A549 (cell line): ENCODE measurements around the gene CMTM2. TPM values are rescaled to one million over a fixed set of nuclear protein-coding genes. Genes with fewer than 3 reads are reported as not detected.

ENCODE experiments used
- ATAC-seq, 2 experiments: fragments of 200-7000 bp in 1 of 2; fragments of >200 bp in 1 of 2; cut with Nextera tagmentation in 1 of 2; cut with Tn5 transposase in 1 of 2; 3 replicates each; pipeline versions ENCODE4 v1.8.0 to v1.9.1; 2018 to 2020; ENCODE audit warnings: mild to moderate bottlenecking in 1 of 2, moderate library complexity in 1 of 2
- CTCF ChIA-PET: fragments of 300-600 bp; sonication (Branson Sonifier 250); formaldehyde crosslinking; extraction: SDS; loops from one replicate; lab custom pipeline; 2021; ENCODE audit warnings: antibody characterized with exemption, inconsistent platforms; lab: Yijun Ruan, JAX
- POLR2A ChIA-PET: fragments of 350-600 bp; formaldehyde crosslinking; extraction: SDS; loops from one replicate; lab custom pipeline; 2021; ENCODE audit warnings: antibody characterized with exemption, inconsistent platforms; lab: Yijun Ruan, JAX
- DNase-seq, 2 experiments: peaks; one replicate each; pipeline versions ENCODE4 v3.0.0 to v3.0.0-alpha.2; 2011 to 2016; ENCODE audit warnings: low read depth in 1 of 2, low spot score in 1 of 2
- FAIRE-seq: peaks from 2 replicates; lab custom pipeline; 2011; peaks lifted over from hg19 to GRCh38; lab: Jason Lieb, UNC
- H3K27ac ChIP-seq, 2 experiments: fragments of >200 bp; sonication (Bioruptor Twin); formaldehyde crosslinking; 3 replicates each; pipeline ENCODE4 v1.5.1; 2016 to 2017
- H3K4me1 ChIP-seq: fragments of >200 bp; sonication (Bioruptor Twin); formaldehyde crosslinking; 3 replicates; pipeline ENCODE4 v1.6.1; 2016
- H3K4me2 ChIP-seq: fragments of >200 bp; sonication (Bioruptor Twin); formaldehyde crosslinking; 3 replicates; pipeline ENCODE4 v1.6.1; 2016
- H3K4me3 ChIP-seq: fragments of >200 bp; sonication (Bioruptor Twin); formaldehyde crosslinking; 3 replicates; pipeline ENCODE4 v1.5.1; 2016
- H3K9me3 ChIP-seq: fragments of >200 bp; sonication (Bioruptor Twin); formaldehyde crosslinking; 3 replicates; pipeline ENCODE4 v1.6.1; 2016
- BHLHE40 ChIP-seq: IDR thresholded peaks from 2 replicates; pipeline ENCODE4 v1.6.1; 2012; ENCODE audit warnings: low read depth, low read length, inconsistent platforms
- CBX2 ChIP-seq: fragments of 200-600 bp; sonication (generic); IDR thresholded peaks from 2 replicates; pipeline ENCODE4 v1.6.1; 2016; ENCODE audit warnings: low read depth, mild to moderate bottlenecking, borderline replicate concordance
- CBX8 ChIP-seq: fragments of 200-600 bp; sonication (generic); IDR thresholded peaks from 2 replicates; pipeline ENCODE4 v1.6.1; 2016
- CEBPB ChIP-seq, 2 experiments: fragments of >200 bp in 1 of 2; sonication (Bioruptor Twin) in 1 of 2; formaldehyde crosslinking in 1 of 2; IDR thresholded peaks; 2 replicates each; pipeline ENCODE4 v1.6.1; 2012 to 2016
- CHD2 ChIP-seq: fragments of 150-350 bp; IDR thresholded peaks from 2 replicates; pipeline ENCODE4 v1.6.1; 2014; ENCODE audit warnings: low read length; ENCODE audit not compliant: partially characterized antibody
- EHMT2 ChIP-seq: fragments of 200-600 bp; sonication (generic); IDR thresholded peaks from 2 replicates; pipeline ENCODE4 v1.6.1; 2016; ENCODE audit warnings: antibody characterized with exemption, low read depth, mild to moderate bottlenecking, moderate library complexity
- ESRRA ChIP-seq: fragments of 150-350 bp; IDR thresholded peaks from 2 replicates; pipeline ENCODE4 v1.6.1; 2014; ENCODE audit warnings: mild to moderate bottlenecking, low read length, borderline replicate concordance
- FOSB ChIP-seq: fragments of 250-450 bp; sonication (Bioruptor Pico); IDR thresholded peaks from 2 replicates; pipeline ENCODE4 v1.5.0; 2020; ENCODE audit warnings: mild to moderate bottlenecking, moderate library complexity
- FOSL2 ChIP-seq, 2 experiments: fragments of 450-650 bp in 1 of 2; fragments of >200 bp in 1 of 2; sonication (Bioruptor Twin) in 1 of 2; formaldehyde crosslinking; IDR thresholded peaks; 2 replicates each; pipeline versions ENCODE4 v1.5.0 to v1.6.1; 2016 to 2020; ENCODE audit warnings: mild to moderate bottlenecking in 1 of 2, moderate library complexity in 1 of 2
- GATA3 ChIP-seq: IDR thresholded peaks from 2 replicates; pipeline ENCODE4 v1.6.1; 2012; ENCODE audit warnings: borderline replicate concordance
- HDAC2 ChIP-seq: fragments of 200-600 bp; sonication (generic); IDR thresholded peaks from 2 replicates; pipeline ENCODE4 v1.6.1; 2016
- JUNB ChIP-seq: fragments of >200 bp; sonication (Bioruptor Twin); formaldehyde crosslinking; IDR thresholded peaks from 2 replicates; pipeline ENCODE4 v1.6.1; 2016
- KDM5A ChIP-seq: fragments of 200-600 bp; sonication (generic); IDR thresholded peaks from 2 replicates; pipeline ENCODE4 v1.6.1; 2016; ENCODE audit warnings: antibody characterized with exemption, mild to moderate bottlenecking
- MAFK ChIP-seq: fragments of 450-650 bp; IDR thresholded peaks from 2 replicates; pipeline ENCODE4 v1.6.1; 2014; ENCODE audit not compliant: partially characterized antibody
- MAZ ChIP-seq: fragments of 150-350 bp; IDR thresholded peaks from 2 replicates; pipeline ENCODE4 v1.6.1; 2014; ENCODE audit warnings: antibody characterized with exemption, low read depth, low read length, borderline replicate concordance
- NPAS2 ChIP-seq: fragments of 250-450 bp; sonication (Bioruptor Pico); IDR thresholded peaks from 2 replicates; pipeline ENCODE4 v1.8.0; 2022; ENCODE audit warnings: mild to moderate bottlenecking, moderate library complexity, borderline replicate concordance
- RFX5 ChIP-seq: fragments of 450-650 bp; IDR thresholded peaks from 2 replicates; pipeline ENCODE4 v1.7.1; 2014; ENCODE audit warnings: antibody characterized with exemption, mild to moderate bottlenecking, moderate library complexity
- RNF2 ChIP-seq: fragments of 200-600 bp; sonication (generic); IDR thresholded peaks from 2 replicates; pipeline ENCODE4 v1.6.1; 2016; ENCODE audit warnings: low read depth, mild to moderate bottlenecking, antibody characterized with exemption, moderate library complexity, borderline replicate concordance
- SMC3 ChIP-seq: fragments of >200 bp; sonication (Bioruptor Twin); formaldehyde crosslinking; IDR thresholded peaks from 3 replicates; pipeline ENCODE4 v1.6.1; 2018; ENCODE audit warnings: inconsistent platforms
- ZC3H11A ChIP-seq: fragments of 450-650 bp; IDR thresholded peaks from 2 replicates; pipeline ENCODE4 v1.6.1; 2014; ENCODE audit warnings: antibody characterized with exemption, mild to moderate bottlenecking
- WGBS: methylation state at CpG from one replicate; pipeline ENCODE4 v1.1.6; 2017; ENCODE audit errors: missing lambda C conversion rate; 5-methylcytosine and 5-hydroxymethylcytosine counted together
- polyA plus RNA-seq, 4 experiments: library from polyadenylated mRNA; depleted of rRNA in 3 of 4; stranded (reverse); fragments of >200 nt; fragmentation: RNase III in 1 of 4; extraction: RNeasy Plus Mini Kit Qiagen cat#74134 plus additional on column Dnase treatment in 1 of 4; gene quantifications; 2 replicates in 3 of 4; 3 replicates in 1 of 4; pipeline ENCODE4 v1.2.3, GENCODE V29; 2011 to 2017
- TF ChIP-seq, protein P1 (sequence below): IDR thresholded peaks from 2 replicates; pipeline ENCODE4 v1.6.1; 2012; ENCODE audit warnings: low read depth, borderline replicate concordance
- TF ChIP-seq, protein P2 (sequence below): fragments of 150-350 bp; IDR thresholded peaks from 2 replicates; pipeline ENCODE4 v1.6.1; 2014; ENCODE audit warnings: low read depth, mild to moderate bottlenecking, low read length
- TF ChIP-seq, protein P3 (sequence below): fragments of 200-600 bp; sonication (generic); IDR thresholded peaks from 2 replicates; pipeline ENCODE4 v1.6.1; 2016; ENCODE audit warnings: antibody characterized with exemption, mild to moderate bottlenecking, moderate library complexity

Gene CMTM2
- polyA plus RNA-seq, 2 of the 4 experiments (the other 2 are of a cell fraction), result 0.15 TPM; not detected in 1

DNA sequence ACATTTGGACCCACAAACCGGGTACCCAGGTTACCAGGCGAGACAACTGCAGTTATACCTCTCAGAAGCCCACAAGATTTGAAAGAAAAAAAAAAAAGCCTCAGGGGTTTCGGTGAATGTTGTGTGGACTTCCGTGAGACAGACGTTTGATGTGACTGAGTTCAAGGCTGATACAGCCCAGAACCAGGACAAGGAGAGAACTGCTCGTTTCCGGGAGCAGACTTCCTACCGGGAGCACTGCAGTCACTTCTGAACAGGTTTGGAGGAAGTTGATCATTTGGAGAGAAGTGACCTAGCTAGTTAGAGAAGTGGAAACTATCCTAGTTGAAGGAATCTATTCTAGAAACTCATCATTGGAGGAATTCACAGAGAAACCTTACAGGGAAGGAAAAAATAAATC lies 26.0 kb upstream of the CMTM2 start (continued):
- TF ChIP-seq, protein P1, sequence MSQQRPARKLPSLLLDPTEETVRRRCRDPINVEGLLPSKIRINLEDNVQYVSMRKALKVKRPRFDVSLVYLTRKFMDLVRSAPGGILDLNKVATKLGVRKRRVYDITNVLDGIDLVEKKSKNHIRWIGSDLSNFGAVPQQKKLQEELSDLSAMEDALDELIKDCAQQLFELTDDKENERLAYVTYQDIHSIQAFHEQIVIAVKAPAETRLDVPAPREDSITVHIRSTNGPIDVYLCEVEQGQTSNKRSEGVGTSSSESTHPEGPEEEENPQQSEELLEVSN, result no peak
- TF ChIP-seq NPAS2 (CRISPR knock-in tag), result no peak

DNA sequence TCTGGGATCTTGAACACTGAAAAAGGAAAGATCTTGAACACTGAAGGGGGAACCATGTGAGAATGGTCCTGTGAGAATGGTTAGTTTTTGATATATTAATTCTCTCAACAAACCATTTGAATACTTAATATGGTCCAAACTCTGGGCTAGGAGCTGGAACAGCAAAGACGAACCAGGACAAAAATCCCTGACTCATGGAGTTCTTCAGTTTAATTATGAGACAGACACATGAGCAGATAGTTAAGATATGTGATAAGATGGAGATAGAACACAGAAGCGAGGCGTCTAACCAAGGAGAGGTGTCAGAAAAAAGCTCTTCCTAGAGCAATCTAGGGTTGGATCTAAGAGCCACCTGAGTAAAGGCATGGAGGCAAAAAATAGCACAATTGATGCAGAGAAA lies 25.2 kb upstream of the CMTM2 start:
- ATAC-seq (no peak), FAIRE-seq (no peak), DNase-seq (no peak)
- 93% methylated on average over 3 of the region's 3 CpGs for WGBS
- ChIA-PET CTCF (interaction anchor here (1.0 to 2.0 kb wide), 2 partner anchors 9 to 147 kb away, joined by 4 to 8 read pairs; no protein-coding TSS in a partner anchor), POLR2A (no interaction called here)
- TF ChIP-seq MAFK (peak; percentile 27), BHLHE40 (no peak)
- Histone ChIP-seq H3K4me3 (no peak overlapping the region), H3K9me3 (no peaks in the 10 kb centered on the region), H3K4me2 (peak overlapping the region; percentile 92; the same call in 2 of the 3 replicates), H3K27ac (no peak overlapping the region), H3K4me1 (peaks cover 36% of the 10 kb centered on the region)

DNA sequence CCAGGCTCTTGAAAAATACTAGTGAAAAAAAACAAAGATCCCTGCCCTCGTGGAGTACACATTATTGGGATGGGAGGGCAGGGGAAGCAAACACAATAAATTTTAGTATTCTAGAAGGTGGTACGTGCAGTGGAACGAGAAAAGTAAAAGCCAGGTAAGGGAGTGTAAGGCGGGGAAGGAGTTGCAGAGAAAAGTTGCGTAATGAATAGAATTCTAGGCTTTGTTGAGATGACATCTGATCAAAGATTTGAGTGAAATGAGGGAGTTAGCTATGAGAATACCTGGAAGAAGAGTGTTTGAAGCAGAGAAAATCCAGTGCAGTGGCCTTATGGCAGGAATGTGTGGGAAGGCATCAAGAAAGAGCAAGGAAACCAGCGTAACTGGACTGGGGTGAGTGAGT lies 24.8 kb upstream of the CMTM2 start:
- H3K4me2 ChIP-seq, result no peak overlapping the region
- 92% methylated on average over 6 of the region's 6 CpGs for WGBS
- no peak for TF ChIP-seq RNF2
- no peak for TF ChIP-seq CBX8
- TF ChIP-seq, protein P2, sequence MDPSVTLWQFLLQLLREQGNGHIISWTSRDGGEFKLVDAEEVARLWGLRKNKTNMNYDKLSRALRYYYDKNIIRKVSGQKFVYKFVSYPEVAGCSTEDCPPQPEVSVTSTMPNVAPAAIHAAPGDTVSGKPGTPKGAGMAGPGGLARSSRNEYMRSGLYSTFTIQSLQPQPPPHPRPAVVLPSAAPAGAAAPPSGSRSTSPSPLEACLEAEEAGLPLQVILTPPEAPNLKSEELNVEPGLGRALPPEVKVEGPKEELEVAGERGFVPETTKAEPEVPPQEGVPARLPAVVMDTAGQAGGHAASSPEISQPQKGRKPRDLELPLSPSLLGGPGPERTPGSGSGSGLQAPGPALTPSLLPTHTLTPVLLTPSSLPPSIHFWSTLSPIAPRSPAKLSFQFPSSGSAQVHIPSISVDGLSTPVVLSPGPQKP, result no peak
- peak; percentile 45 to 56; a peak in 3 of 4 replicates for TF ChIP-seq CEBPB (IDR thresholded peaks at IDR 0.05)
- no peak for TF ChIP-seq CHD2
- CTCF ChIA-PET, result interaction anchor here (1.0 to 2.0 kb wide), 2 partner anchors 8 to 148 kb away, joined by 4 to 8 read pairs; no protein-coding TSS in a partner anchor
- FAIRE-seq, result no peak
- POLR2A ChIA-PET, result no interaction called here
- H3K9me3 ChIP-seq, result no peaks in the 10 kb centered on the region
- DNase-seq, result no peak
- H3K27ac ChIP-seq, result no peak overlapping the region
- H3K4me1 ChIP-seq, result peaks cover 32% of the 10 kb centered on the region
- H3K4me3 ChIP-seq, result no peak overlapping the region
- ATAC-seq, result no peak

DNA sequence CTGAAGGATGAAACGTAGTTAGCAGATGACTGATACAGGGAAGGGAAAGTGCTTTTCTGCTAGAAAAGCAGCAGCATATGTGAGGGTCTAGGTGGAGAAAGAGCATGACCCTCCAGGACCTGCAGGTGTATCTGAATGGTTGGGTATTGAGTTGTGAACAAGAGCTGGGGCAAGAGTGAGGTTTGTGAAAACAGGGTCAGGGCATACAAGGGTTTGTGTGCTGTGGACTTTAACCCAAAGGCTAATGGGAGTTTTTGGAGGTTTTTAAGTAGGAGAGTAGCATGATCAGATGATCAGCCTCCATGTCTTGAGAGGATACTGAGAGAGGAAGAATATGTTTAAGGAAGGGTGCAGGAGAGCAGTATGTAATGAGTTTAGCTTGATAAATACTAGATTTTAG lies 19.2 kb upstream of the CMTM2 start:
- Histone ChIP-seq H3K4me2 (no peak overlapping the region), H3K4me3 (no peak overlapping the region), H3K27ac (no peak overlapping the region), H3K4me1 (no peaks in the 10 kb centered on the region), H3K9me3 (no peaks in the 10 kb centered on the region)
- no peak for DNase-seq
- 90% methylated on average over 1 of the region's 1 CpG for WGBS
- ATAC-seq, result no peak
- no peak for FAIRE-seq
- no peak for TF ChIP-seq GATA3
- no peak for TF ChIP-seq FOSB
- no peak for TF ChIP-seq EHMT2
- TF ChIP-seq, protein P3, sequence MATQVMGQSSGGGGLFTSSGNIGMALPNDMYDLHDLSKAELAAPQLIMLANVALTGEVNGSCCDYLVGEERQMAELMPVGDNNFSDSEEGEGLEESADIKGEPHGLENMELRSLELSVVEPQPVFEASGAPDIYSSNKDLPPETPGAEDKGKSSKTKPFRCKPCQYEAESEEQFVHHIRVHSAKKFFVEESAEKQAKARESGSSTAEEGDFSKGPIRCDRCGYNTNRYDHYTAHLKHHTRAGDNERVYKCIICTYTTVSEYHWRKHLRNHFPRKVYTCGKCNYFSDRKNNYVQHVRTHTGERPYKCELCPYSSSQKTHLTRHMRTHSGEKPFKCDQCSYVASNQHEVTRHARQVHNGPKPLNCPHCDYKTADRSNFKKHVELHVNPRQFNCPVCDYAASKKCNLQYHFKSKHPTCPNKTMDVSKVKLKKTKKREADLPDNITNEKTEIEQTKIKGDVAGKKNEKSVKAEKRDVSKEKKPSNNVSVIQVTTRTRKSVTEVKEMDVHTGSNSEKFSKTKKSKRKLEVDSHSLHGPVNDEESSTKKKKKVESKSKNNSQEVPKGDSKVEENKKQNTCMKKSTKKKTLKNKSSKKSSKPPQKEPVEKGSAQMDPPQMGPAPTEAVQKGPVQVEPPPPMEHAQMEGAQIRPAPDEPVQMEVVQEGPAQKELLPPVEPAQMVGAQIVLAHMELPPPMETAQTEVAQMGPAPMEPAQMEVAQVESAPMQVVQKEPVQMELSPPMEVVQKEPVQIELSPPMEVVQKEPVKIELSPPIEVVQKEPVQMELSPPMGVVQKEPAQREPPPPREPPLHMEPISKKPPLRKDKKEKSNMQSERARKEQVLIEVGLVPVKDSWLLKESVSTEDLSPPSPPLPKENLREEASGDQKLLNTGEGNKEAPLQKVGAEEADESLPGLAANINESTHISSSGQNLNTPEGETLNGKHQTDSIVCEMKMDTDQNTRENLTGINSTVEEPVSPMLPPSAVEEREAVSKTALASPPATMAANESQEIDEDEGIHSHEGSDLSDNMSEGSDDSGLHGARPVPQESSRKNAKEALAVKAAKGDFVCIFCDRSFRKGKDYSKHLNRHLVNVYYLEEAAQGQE, result no peak
- TF ChIP-seq CBX8, result no peak
- TF ChIP-seq KDM5A, result no peak
- TF ChIP-seq CEBPB (IDR thresholded peaks at IDR 0.05), result no peak
- TF ChIP-seq NPAS2 (CRISPR knock-in tag), result no peak
- no peak for TF ChIP-seq FOSL2 (IDR thresholded peaks at IDR 0.05)
- TF ChIP-seq FOSL2 (CRISPR knock-in tag; IDR thresholded peaks at IDR 0.05), result no peak
- TF ChIP-seq CBX2, result no peak
- TF ChIP-seq ZC3H11A, result no peak
- no peak for TF ChIP-seq RFX5
- no peak for TF ChIP-seq MAZ
- TF ChIP-seq ESRRA, result no peak
- no peak for TF ChIP-seq SMC3
- no peak for TF ChIP-seq JUNB
- TF ChIP-seq HDAC2, result no peak
- ChIA-PET CTCF (interaction anchor here (0.8 to 2.6 kb wide), 2 partner anchors 8 to 30 kb away, joined by 3 to 7 read pairs; partner anchors contain the start of gene CKLF), POLR2A (no interaction called here)
